ENCODE data around the gene ZNF143. TPM values are rescaled to one million over a fixed set of nuclear protein-coding genes. Genes with fewer than 3 reads are reported as not detected.

ZNF143 gene
- total RNA-seq, 1 donor from 2014 or later: 22.1 TPM

DNA sequence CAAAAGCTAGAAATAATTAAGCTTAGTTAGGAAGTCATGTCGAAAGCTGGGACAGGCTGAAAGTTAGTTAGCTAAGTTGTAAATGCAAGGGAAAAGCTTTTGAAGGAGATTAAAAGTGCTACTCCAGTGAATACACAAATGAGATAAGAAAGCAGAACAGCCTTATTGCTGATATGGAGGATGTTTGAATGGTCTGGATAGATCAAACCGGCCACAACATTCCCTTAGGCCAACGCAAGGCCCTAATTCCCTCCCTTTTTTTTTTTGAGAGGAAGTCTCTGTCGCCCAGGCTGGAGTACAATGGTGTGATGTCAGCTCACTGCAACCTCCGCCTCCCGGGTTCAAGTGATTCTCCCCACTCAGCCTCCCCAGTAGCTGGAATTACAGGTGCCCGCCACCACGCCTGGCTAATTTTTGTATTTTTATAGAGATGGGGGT is 89.4 kb downstream of the ZNF143 start:
- TF ChIP-seq CTCF (IDR thresholded peaks at IDR 0.05): no peak
- H3K27ac Mint-ChIP-seq (ENCODE audit: unreplicated experiment): no peak overlapping the region

GRCh38 chr11:9561279-9561982 is 100.6 kb downstream of the ZNF143 start:
- Mint-ChIP-seq H3K9me3 (ENCODE audit: unreplicated experiment) (peaks cover 27% of the 10 kb centered on the region), H3K36me3 (ENCODE audit: unreplicated experiment) (peaks cover 13% of the 10 kb centered on the region), H3K27ac (ENCODE audit: unreplicated experiment) (no peak overlapping the region), H3K4me1 (ENCODE audit: unreplicated experiment) (peaks cover 18% of the 10 kb centered on the region), H3K4me3 (ENCODE audit: unreplicated experiment) (no peak overlapping the region), H3K27me3 (ENCODE audit: unreplicated experiment) (no peaks in the 10 kb centered on the region)
- TF ChIP-seq CTCF (IDR thresholded peaks at IDR 0.05): no peak
- no peak for DNase-seq (ENCODE audit: extremely low spot score, unreplicated experiment)

More for the DNA sequence above, 89.4 kb downstream of the ZNF143 start:
- no peaks in the 10 kb centered on the region for H3K9me3 Mint-ChIP-seq (ENCODE audit: unreplicated experiment)
- no peaks in the 10 kb centered on the region for H3K27me3 Mint-ChIP-seq (ENCODE audit: unreplicated experiment)
- no peaks in the 10 kb centered on the region for H3K4me1 Mint-ChIP-seq (ENCODE audit: unreplicated experiment)
- DNase-seq (ENCODE audit: extremely low spot score, unreplicated experiment): no peak
- H3K36me3 Mint-ChIP-seq (ENCODE audit: unreplicated experiment): peaks cover 4% of the 10 kb centered on the region
- H3K4me3 Mint-ChIP-seq (ENCODE audit: unreplicated experiment): no peak overlapping the region

- Mint-ChIP-seq H3K27me3 (ENCODE audit: unreplicated experiment) (no peaks in the 10 kb centered on the region), H3K36me3 (ENCODE audit: unreplicated experiment) (peaks cover 10% of the 10 kb centered on the region)
Measured at GRCh38 chr11:9562716-9563115, 101.9 kb downstream of the ZNF143 start.

DNA sequence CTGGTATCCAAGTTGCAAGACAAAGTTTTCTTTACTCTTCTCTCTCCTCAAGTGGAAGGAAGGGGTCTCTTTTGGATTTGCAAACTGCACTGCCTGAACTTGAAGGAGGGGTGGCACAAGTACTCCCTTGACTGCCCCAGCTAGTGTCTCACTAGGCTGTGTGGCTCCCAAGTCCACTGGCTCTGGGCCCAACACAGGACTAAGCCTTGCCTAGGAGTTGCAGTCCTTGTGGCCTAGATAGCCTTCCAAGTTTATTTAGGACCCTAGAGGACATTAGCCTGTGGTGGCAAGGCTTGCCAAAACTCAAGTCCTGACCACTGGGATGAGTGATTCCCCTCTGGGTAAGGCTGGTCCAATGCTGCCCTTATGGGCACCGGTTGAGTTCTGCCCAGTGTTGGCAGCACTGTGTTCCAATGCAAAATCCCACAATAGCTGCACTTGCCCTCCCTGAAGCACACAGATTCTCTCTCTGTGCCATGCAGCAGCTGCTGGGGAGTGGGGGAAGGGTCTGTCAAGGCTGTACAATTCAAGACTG is 102.5 kb downstream of the ZNF143 start:
- H3K4me3 Mint-ChIP-seq (ENCODE audit: unreplicated experiment): no peak overlapping the region
- peaks cover 27% of the 10 kb centered on the region for H3K9me3 Mint-ChIP-seq (ENCODE audit: unreplicated experiment)
- peaks cover 34% of the 10 kb centered on the region for H3K4me1 Mint-ChIP-seq (ENCODE audit: unreplicated experiment)
- TF ChIP-seq CTCF (IDR thresholded peaks at IDR 0.05): no peak
- H3K27ac Mint-ChIP-seq (ENCODE audit: unreplicated experiment): no peak overlapping the region
- no peaks in the 10 kb centered on the region for H3K27me3 Mint-ChIP-seq (ENCODE audit: unreplicated experiment)
- no peak for DNase-seq (ENCODE audit: extremely low spot score, unreplicated experiment)
- H3K36me3 Mint-ChIP-seq (ENCODE audit: unreplicated experiment): peaks cover 10% of the 10 kb centered on the region

More at GRCh38 chr11:9562716-9563115, 101.9 kb downstream of the ZNF143 start:
- Mint-ChIP-seq H3K4me1 (ENCODE audit: unreplicated experiment) (peaks cover 28% of the 10 kb centered on the region), H3K9me3 (ENCODE audit: unreplicated experiment) (peaks cover 27% of the 10 kb centered on the region), H3K27ac (ENCODE audit: unreplicated experiment) (no peak overlapping the region), H3K4me3 (ENCODE audit: unreplicated experiment) (no peak overlapping the region)
- TF ChIP-seq CTCF (IDR thresholded peaks at IDR 0.05): no peak
- no peak for DNase-seq (ENCODE audit: extremely low spot score, unreplicated experiment)

DNA sequence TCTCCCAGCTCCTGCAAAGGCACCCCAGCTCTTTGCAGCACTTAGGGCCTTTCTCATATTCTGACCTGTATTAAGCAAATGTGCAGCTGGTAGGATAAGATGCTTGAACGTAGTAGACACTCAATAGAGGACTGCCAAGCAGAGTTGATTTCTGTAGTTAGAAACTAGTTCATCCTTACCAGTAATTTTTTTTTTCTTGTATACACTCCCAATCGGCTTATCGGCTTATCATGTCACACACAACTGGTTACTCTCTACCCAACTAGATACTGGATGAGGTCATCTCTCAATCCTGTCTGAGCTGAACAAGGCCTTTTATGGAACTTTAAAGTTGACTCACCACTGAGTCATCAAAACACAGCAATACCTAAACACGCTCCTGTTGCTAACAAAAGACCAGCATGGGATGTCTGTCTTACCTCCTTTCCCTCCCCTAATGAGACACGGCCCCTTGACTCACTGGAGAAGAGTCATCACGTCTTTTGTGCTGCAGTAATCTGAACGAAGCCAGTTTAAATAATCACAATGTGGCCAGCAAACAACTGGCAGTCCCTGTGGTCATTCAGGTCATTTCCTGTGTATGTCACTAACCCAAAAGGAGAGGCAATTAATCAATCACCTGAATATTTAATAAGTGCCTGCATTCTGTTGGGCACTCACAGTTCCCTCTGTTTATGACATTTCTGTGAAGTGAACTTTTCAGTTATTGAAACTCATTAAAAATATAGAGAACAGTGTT is 105.2 kb downstream of the ZNF143 start:
- Mint-ChIP-seq H3K4me3 (ENCODE audit: unreplicated experiment) (peak overlapping the region; percentile 29), H3K27ac (ENCODE audit: unreplicated experiment) (peak overlapping the region; percentile 100)

More for the DNA sequence above, 105.2 kb downstream of the ZNF143 start:
- Mint-ChIP-seq H3K27me3 (ENCODE audit: unreplicated experiment) (no peaks in the 10 kb centered on the region), H3K36me3 (ENCODE audit: unreplicated experiment) (peaks cover 4% of the 10 kb centered on the region), H3K9me3 (ENCODE audit: unreplicated experiment) (peaks cover 12% of the 10 kb centered on the region), H3K4me1 (ENCODE audit: unreplicated experiment) (peaks cover 58% of the 10 kb centered on the region)
- DNase-seq (ENCODE audit: extremely low spot score, unreplicated experiment): no peak
- TF ChIP-seq CTCF (IDR thresholded peaks at IDR 0.05): no peak
